CD14-positive monocyte (primary cell): ENCODE measurements around the gene TRANK1. TPM values are rescaled to one million over a fixed set of nuclear protein-coding genes. Genes with fewer than 3 reads are reported as not detected.

Source experiments
- DNase-seq, 3 donors: peaks; one replicate each; pipeline ENCODE4 v3.0.0-alpha.2; 2011 to 2022
- H2AFZ ChIP-seq: 2 replicates; pipeline ENCODE4 v1.6.0; 2012; ENCODE audit warnings: mild to moderate bottlenecking, low read depth, low read length, inconsistent platforms; ENCODE audit not compliant: insufficient read depth, poor library complexity, severe bottlenecking
- H3K27ac ChIP-seq, 2 donors: 1 replicate in 1 of 2; 2 replicates in 1 of 2; pipeline ENCODE4 v1.5.1; 2012 to 2013; ENCODE audit warnings: low read length in 2 of 2, control low read depth in 1 of 2, inconsistent platforms in 1 of 2, low read depth in 1 of 2, mild to moderate bottlenecking in 1 of 2
- H3K27me3 ChIP-seq, 2 donors: one replicate each; pipeline versions ENCODE4 v1.6.0 to v1.6.1; 2011 to 2013; ENCODE audit warnings: low read length in 2 of 2; ENCODE audit not compliant: control insufficient read depth in 2 of 2, insufficient read depth in 2 of 2
- H3K36me3 ChIP-seq, 2 donors: replicated peaks in 1 of 2; 1 replicate in 1 of 2; 2 replicates in 1 of 2; pipeline versions ENCODE4 v1.5.1 to v1.6.1; 2012 to 2013; ENCODE audit warnings: low read length in 2 of 2, control low read depth in 1 of 2, inconsistent platforms in 1 of 2, mild to moderate bottlenecking in 1 of 2; ENCODE audit not compliant: insufficient read depth in 2 of 2, control insufficient read depth in 1 of 2
- H3K4me1 ChIP-seq, 2 donors: 1 replicate in 1 of 2; 2 replicates in 1 of 2; pipeline versions ENCODE4 v1.5.1 to v1.6.1; 2012 to 2013; ENCODE audit warnings: low read length in 2 of 2, control low read depth in 1 of 2, inconsistent platforms in 1 of 2, mild to moderate bottlenecking in 1 of 2, moderate library complexity in 1 of 2; ENCODE audit not compliant: insufficient read depth in 2 of 2, control insufficient read depth in 1 of 2
- H3K4me2 ChIP-seq: replicated peaks from 2 replicates; pipeline ENCODE3; 2012; ENCODE audit warnings: low read length, moderate library complexity, mild to moderate bottlenecking; ENCODE audit not compliant: poor library complexity, severe bottlenecking; ENCODE audit errors: extremely low read depth
- H3K4me3 ChIP-seq, 3 experiments: fragments of 200-600 bp in 1 of 3; sonication (generic) in 1 of 3; replicated peaks in 1 of 3; 1 replicate in 2 of 3; 2 replicates in 1 of 3; pipeline ENCODE4 v1.5.1; 2011 to 2013; ENCODE audit warnings: low read length in 3 of 3, mild to moderate bottlenecking in 3 of 3, control low read depth in 2 of 3, low read depth in 2 of 3, inconsistent platforms in 1 of 3, moderate library complexity in 1 of 3
- H3K79me2 ChIP-seq: 2 replicates; pipeline ENCODE4 v1.6.0; 2012; ENCODE audit warnings: mild to moderate bottlenecking, control low read depth, inconsistent platforms, low read length, moderate library complexity; ENCODE audit not compliant: insufficient read depth
- H3K9ac ChIP-seq: 2 replicates; pipeline ENCODE4 v1.6.0; 2017; ENCODE audit warnings: low read length, mild to moderate bottlenecking; ENCODE audit not compliant: insufficient read depth, poor library complexity, severe bottlenecking
- H3K9me3 ChIP-seq, 2 donors: replicated peaks in 1 of 2; 1 replicate in 1 of 2; 2 replicates in 1 of 2; pipeline versions ENCODE4 v1.5.1 to v1.6.1; 2012 to 2013; ENCODE audit warnings: low read length in 2 of 2, control low read depth in 1 of 2; ENCODE audit not compliant: control insufficient read depth in 1 of 2, insufficient read depth in 1 of 2
- H4K20me1 ChIP-seq: 2 replicates; pipeline ENCODE4 v1.6.0; 2012; ENCODE audit warnings: mild to moderate bottlenecking, low read length, control low read depth, moderate library complexity; ENCODE audit not compliant: insufficient read depth
- H3K27ac Mint-ChIP-seq, 7 donors: one replicate each; pipeline ENCODE4 v1.8.0; 2020; ENCODE audit warnings: mild to moderate bottlenecking in 7 of 7, mixed read lengths in 7 of 7, moderate library complexity in 6 of 7, inconsistent platforms in 2 of 7
- H3K27me3 Mint-ChIP-seq, 3 donors: one replicate each; pipeline ENCODE4 v1.8.0; 2021 to 2022; ENCODE audit warnings: low read depth in 3 of 3, mild to moderate bottlenecking in 3 of 3, mixed read lengths in 3 of 3, moderate library complexity in 3 of 3, inconsistent platforms in 1 of 3
- H3K36me3 Mint-ChIP-seq, 2 donors: one replicate each; pipeline ENCODE4 v1.8.0; 2020; ENCODE audit warnings: mixed read lengths in 2 of 2, inconsistent platforms in 1 of 2, mild to moderate bottlenecking in 1 of 2
- H3K4me1 Mint-ChIP-seq: one replicate; pipeline ENCODE4 v1.8.0; 2020; ENCODE audit warnings: mild to moderate bottlenecking, mixed read lengths
- H3K4me3 Mint-ChIP-seq, 2 donors: one replicate each; pipeline ENCODE4 v1.8.0; 2020; ENCODE audit warnings: mild to moderate bottlenecking in 2 of 2, mixed read lengths in 2 of 2, moderate library complexity in 1 of 2
- H3K9me3 Mint-ChIP-seq, 7 donors: one replicate each; pipeline ENCODE4 v1.8.0; 2020 to 2022; ENCODE audit warnings: mixed read lengths in 7 of 7, mild to moderate bottlenecking in 6 of 7, moderate library complexity in 6 of 7, inconsistent platforms in 2 of 7
- CTCF ChIP-seq: fragments of 200-600 bp; IDR thresholded peaks from one replicate; pipeline ENCODE4 v1.8.0; 2022; ENCODE audit warnings: antibody characterized with exemption, mild to moderate bottlenecking
- WGBS: methylation state at CpG from one replicate; pipeline ENCODE4 v1.1.5; 2013; ENCODE audit warnings: missing lambda C conversion rate; ENCODE audit not compliant: insufficient coverage; 5-methylcytosine and 5-hydroxymethylcytosine counted together
- intact Hi-C, 2 donors: fragments of 100-400 bp; cut with micrococcal nuclease; formaldehyde crosslinking; loops; one replicate each; pipeline versions ENCODE4 v1.15.0 to v1.15.1; 2023
- polyA plus RNA-seq, 3 donors: library from polyadenylated mRNA; depleted of rRNA in 1 of 3; unstranded in 2 of 3; stranded (reverse) in 1 of 3; fragments of 300-500 nt in 2 of 3; fragments of >200 nt in 1 of 3; fragmentation: Illumina TruSeq in 2 of 3; gene quantifications; 1 replicate in 2 of 3; 2 replicates in 1 of 3; pipeline ENCODE4 v1.2.3, GENCODE V29; 2012 to 2021

TRANK1 gene
- polyA plus RNA-seq, 3 donors, result 2.8 to 6.3 (median 5.8) TPM

- intact Hi-C loops, result no loop called here
- Mint-ChIP-seq H3K27me3 (peaks cover 0 to 2% (median 0%) of the 10 kb centered on the region in 3 donors), H3K36me3 (peaks cover 38 to 57% of the 10 kb centered on the region in 2 donors), H3K4me3 (no peak overlapping the region), H3K27ac (no peak overlapping the region), H3K9me3 (peaks cover 20 to 39% (median 26%) of the 10 kb centered on the region in 7 donors), H3K4me1 (no peaks in the 10 kb centered on the region)
- Histone ChIP-seq H3K9ac (no peak overlapping the region), H4K20me1 (no peaks in the 10 kb centered on the region), H2AFZ (no peak overlapping the region), H3K4me1 (no peaks in the 10 kb centered on the region), H3K4me2 (no peak overlapping the region), H3K9me3 (peaks cover 17 to 21% of the 10 kb centered on the region in 2 donors), H3K27me3 (no peaks in the 10 kb centered on the region), H3K27ac (no peak overlapping the region), H3K36me3 (peaks cover 34 to 45% of the 10 kb centered on the region in 2 donors), H3K79me2 (no peaks in the 10 kb centered on the region), H3K4me3 (no peak overlapping the region)
- no peak for TF ChIP-seq CTCF
- no peak for DNase-seq
- 100% methylated on average over 2 of the region's 4 CpGs for WGBS
These were observed 36.2 kb upstream of the TRANK1 start for GRCh38 chr3:36981006-36981405.

GRCh38 chr3:36973139-36973538 lies 28.3 kb upstream of the TRANK1 start:
- H3K4me3 Mint-ChIP-seq, result no peak overlapping the region
- no peak overlapping the region for H3K27ac Mint-ChIP-seq
- H3K4me2 ChIP-seq, result no peak overlapping the region

More at GRCh38 chr3:36973139-36973538, 28.3 kb upstream of the TRANK1 start:
- no peak for TF ChIP-seq CTCF
- Mint-ChIP-seq H3K27me3 (peaks cover 0 to 2% (median 0%) of the 10 kb centered on the region in 3 donors), H3K9me3 (peaks cover 0 to 3% (median 2%) of the 10 kb centered on the region in 7 donors), H3K36me3 (peaks cover 9 to 24% of the 10 kb centered on the region in 2 donors), H3K4me1 (peaks cover 18% of the 10 kb centered on the region)
- Histone ChIP-seq H3K4me1 (peaks cover 15% of the 10 kb centered on the region in 2 donors), H2AFZ (no peak overlapping the region), H3K27ac (no peak overlapping the region), H3K4me3 (no peak overlapping the region), H3K9ac (no peak overlapping the region), H3K79me2 (no peaks in the 10 kb centered on the region), H4K20me1 (no peaks in the 10 kb centered on the region), H3K9me3 (no peaks in the 10 kb centered on the region), H3K36me3 (no peaks in the 10 kb centered on the region), H3K27me3 (no peaks in the 10 kb centered on the region)
- intact Hi-C loops, result no loop called here
- no peak for DNase-seq
- no CpG with 5 or more reads among the region's 1 CpG for WGBS
